ENCODE results near the gene MTF2. TPM values are rescaled to one million over a fixed set of nuclear protein-coding genes. Genes with fewer than 3 reads are reported as not detected.

Gene MTF2
- total and polyA plus RNA-seq, 10 donors = 16.4 to 50.5 (median 39.5) TPM

DNA sequence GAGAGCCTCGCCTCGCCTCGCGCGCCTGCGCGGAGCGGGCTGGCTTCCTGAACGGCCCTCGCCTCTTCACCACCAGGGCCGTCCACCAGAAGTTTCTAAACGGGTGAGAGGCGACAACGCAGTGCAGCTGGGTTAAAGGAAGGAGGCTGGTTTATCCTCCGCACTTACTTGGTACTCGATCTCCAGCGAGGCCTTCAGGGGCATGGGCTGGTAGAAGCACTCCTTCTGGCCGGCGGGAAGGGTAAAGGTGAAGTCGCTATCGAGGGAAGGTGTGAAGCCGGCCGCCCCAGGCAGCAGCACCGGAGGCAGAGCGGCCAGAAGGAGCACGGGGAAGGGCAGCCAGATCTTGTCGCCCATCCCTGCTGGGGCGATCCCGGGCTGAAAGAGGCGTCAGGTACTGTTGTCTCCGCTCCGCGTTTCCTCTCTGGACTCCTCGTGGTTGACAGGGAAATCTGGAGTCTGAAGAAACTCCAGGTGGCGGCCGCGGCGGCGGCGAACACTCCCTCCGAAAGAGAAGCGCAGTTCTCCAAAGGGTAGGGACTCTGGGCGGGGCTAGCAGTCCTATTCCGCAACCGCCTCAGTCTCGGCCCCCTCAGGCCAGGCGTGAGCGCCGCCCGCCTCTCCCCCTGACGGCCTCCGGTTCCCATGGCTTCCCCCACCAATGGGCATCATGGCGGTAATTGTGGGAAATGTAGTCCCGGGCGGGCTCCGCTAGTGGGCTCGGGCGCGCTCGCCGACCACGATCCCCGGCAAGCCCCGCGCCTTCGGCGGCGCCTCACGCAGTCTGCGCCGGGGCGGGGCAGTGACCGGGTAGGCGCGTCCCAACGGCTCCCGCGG lies 101.0 kb downstream of the MTF2 start, which contains the start of gene TMED5:
TSS of gene TMED5 (minus strand) at position 528 of the 837 bp plus-strand sequence. CDS start at position 357, 171 bp downstream.
- H3K27me3 ChIP-seq (replicated peaks in 1 of 7) = no peaks in the 10 kb centered on the region
- H3K4me3 ChIP-seq = peak within 1 kb of the TSS; percentile 66 to 93 (median 90)
- H3K4me1 ChIP-seq = peaks cover 29 to 68% (median 53%) of the 10 kb centered on the region in 6 donors
- DNase-seq = peak; percentile 99
- 0 to 1% (median 0%) methylated on average over 36 to 78 of the region's 78 CpGs for WGBS, 5 donors
- intact Hi-C loops (cut with DNase I; ENCODE audit: low total_unique reads) = loop anchor here (10.0 kb wide), 1 partner anchor 95 kb away; no protein-coding TSS in a partner anchor
- H3K27ac ChIP-seq = peak within 1 kb of the TSS; percentile 95 to 100 (median 99)
- H3K36me3 ChIP-seq = peaks cover 0 to 13% (median 0%) of the 10 kb centered on the region in 6 donors
- no peaks in the 10 kb centered on the region for H3K9me3 ChIP-seq
- TF ChIP-seq CTCF (IDR thresholded peaks at IDR 0.05 in 8 of 11, conservative IDR thresholded peaks at IDR 0.05 in 3 of 11) (peak in 10 of 11 experiments; percentile 20 to 58 (median 45)), POLR2A (IDR thresholded peaks at IDR 0.05) (peak; percentile 22 to 96 (median 29)), POLR2AphosphoS5 (IDR thresholded peaks at IDR 0.05) (peak; percentile 93 to 97 (median 94))

GRCh38 chr1:93180723-93181613 lies 101.9 kb downstream of the MTF2 start, which contains the start of gene CCDC18:
TSS of gene CCDC18 (plus strand) at chr1:93180724. CDS start at chr1:93183362, 2,638 bp downstream.
- peaks cover 29 to 68% (median 47%) of the 10 kb centered on the region in 6 donors for H3K4me1 ChIP-seq
- no peaks in the 10 kb centered on the region for H3K9me3 ChIP-seq
- peak within 1 kb of the TSS; percentile 95 to 100 (median 99) for H3K27ac ChIP-seq
- DNase-seq = no peak
- H3K27me3 ChIP-seq (replicated peaks in 1 of 7) = no peaks in the 10 kb centered on the region
- 0 to 1% (median 1%) methylated on average over 30 to 43 of the region's 43 CpGs for WGBS, 5 donors
- H3K4me3 ChIP-seq = peak within 1 kb of the TSS; percentile 66 to 93 (median 90)
- TF ChIP-seq CTCF (IDR thresholded peaks at IDR 0.05 in 8 of 11, conservative IDR thresholded peaks at IDR 0.05 in 3 of 11) (no peak), POLR2AphosphoS5 (IDR thresholded peaks at IDR 0.05) (no peak), POLR2A (IDR thresholded peaks at IDR 0.05) (no peak)
- intact Hi-C loops (cut with DNase I; ENCODE audit: low total_unique reads) = no loop called here
- peaks cover 0 to 11% (median 0%) of the 10 kb centered on the region in 6 donors for H3K36me3 ChIP-seq

- no peak for DNase-seq
- H3K36me3 ChIP-seq = peaks cover 0 to 15% (median 0%) of the 10 kb centered on the region in 6 donors
- WGBS, 5 donors = 27 to 55% (median 34%) methylated on average over 1 of the region's 1 CpG
- TF ChIP-seq POLR2A (IDR thresholded peaks at IDR 0.05) (no peak), POLR2AphosphoS5 (IDR thresholded peaks at IDR 0.05) (no peak)
- no peaks in the 10 kb centered on the region for H3K9me3 ChIP-seq
- peaks cover 3 to 49% (median 26%) of the 10 kb centered on the region in 6 donors for H3K4me1 ChIP-seq
- H3K4me3 ChIP-seq = no peak overlapping the region
- H3K27me3 ChIP-seq (replicated peaks in 1 of 7) = no peaks in the 10 kb centered on the region
- intact Hi-C loops (cut with DNase I; ENCODE audit: low total_unique reads) = no loop called here
- H3K27ac ChIP-seq = peak overlapping the region in 4 of 8 donors; percentile 1 to 51 (median 20)
These were observed 107.6 kb downstream of the MTF2 start for GRCh38 chr1:93186667-93187066.

Other genes with a start within 250 kb of the MTF2 start
- gene RPL5, start 247.2 kb upstream of the MTF2 start, total RNA-seq = 1,000 to 10,000 TPM in 3 of 7 donors, 100 to 1,000 TPM in 4; 725 to 1,398 (median 908) TPM
- 1,000 to 10,000 TPM; 2,758 to 3,739 (median 3,435) TPM for gene RPL5, start 247.2 kb upstream of the MTF2 start, polyA plus RNA-seq
- gene DIPK1A, start 117.8 kb upstream of the MTF2 start, total RNA-seq = 10 to 100 TPM in 3 of 7 donors, 1 to 10 TPM in 4; 9.3 to 15.7 (median 10.0) TPM
- 1 to 10 TPM; 5.4 to 7.6 (median 6.9) TPM for gene DIPK1A, start 117.8 kb upstream of the MTF2 start, polyA plus RNA-seq
- gene TMED5, start 101.1 kb downstream of the MTF2 start, total RNA-seq = 100 to 1,000 TPM in 1 of 7 donors, 10 to 100 TPM in 6; 49.2 to 102 (median 54.6) TPM
- gene TMED5, start 101.1 kb downstream of the MTF2 start, polyA plus RNA-seq = 10 to 100 TPM; 11.1 to 16.8 (median 14.4) TPM
- gene CCDC18, start 101.4 kb downstream of the MTF2 start, total RNA-seq = 10 to 100 TPM in 6 of 7 donors, 1 to 10 TPM in 1; 9.5 to 18.2 (median 12.0) TPM
- 10 to 100 TPM in 2 of 3 donors, 1 to 10 TPM in 1; 9.0 to 12.2 (median 10.3) TPM for gene CCDC18, start 101.4 kb downstream of the MTF2 start, polyA plus RNA-seq